Pulmonary artery endothelial cell (primary cell): Measurements from ENCODE around the gene AP2S1. TPM values are rescaled to one million over a fixed set of nuclear protein-coding genes. Genes with fewer than 3 reads are reported as not detected.
"Not testable (repeated sequence)": the region's sequence is repeated elsewhere in the genome, so short reads cannot be mapped to it uniquely, and the experiment has no call there.

Source experiments
- DNase-seq: peaks from one replicate; pipeline ENCODE4 v3.0.0-alpha.2; 2011; ENCODE audit warnings: low read depth, low spot score
- total RNA-seq: library from RNA; depleted of rRNA; stranded (reverse); fragments of >200 nt; gene quantifications from 2 replicates; pipeline ENCODE4 v1.2.3, GENCODE V29; 2014

AP2S1 gene
- total RNA-seq, 1 donor from 2014 or later = 203 TPM

DNA sequence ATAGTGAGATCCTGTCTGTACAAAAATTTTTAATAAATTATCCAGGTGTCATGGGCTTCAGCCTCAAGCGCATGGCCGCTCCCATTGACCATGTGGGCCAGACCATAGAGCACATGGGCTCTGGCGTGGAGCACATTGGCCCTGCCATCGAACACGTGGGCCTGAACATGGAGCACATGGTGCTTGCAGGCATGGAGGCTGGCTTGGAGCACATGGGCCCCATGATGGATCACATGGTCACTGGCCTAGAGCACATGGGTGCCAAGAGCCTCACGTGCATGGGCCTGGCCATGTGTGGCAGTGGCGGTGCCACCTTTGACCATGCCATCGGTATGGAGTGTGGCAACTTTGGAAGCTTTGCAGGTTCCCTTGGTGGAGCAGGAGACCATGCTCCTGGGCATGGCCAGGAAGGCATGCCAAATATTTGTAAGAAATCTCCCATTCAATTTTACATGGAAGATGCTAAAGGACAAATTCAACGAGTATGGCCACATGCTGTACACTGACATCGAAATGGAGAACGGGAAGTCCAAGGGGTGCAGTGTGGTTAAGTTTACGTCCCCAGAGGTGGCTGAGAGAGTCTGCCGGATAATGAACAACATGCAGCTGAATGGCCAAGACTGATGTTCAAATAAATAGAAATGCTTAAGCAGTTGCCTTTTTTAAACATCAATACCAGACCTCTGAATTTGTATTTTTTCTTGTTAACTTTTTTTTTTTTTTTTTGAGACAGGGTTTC is 40.9 kb downstream of the AP2S1 start:
- no peak for DNase-seq

- no peak for DNase-seq
Measured at GRCh38 chr19:46806656-46807055, 44.0 kb downstream of the AP2S1 start.

DNA sequence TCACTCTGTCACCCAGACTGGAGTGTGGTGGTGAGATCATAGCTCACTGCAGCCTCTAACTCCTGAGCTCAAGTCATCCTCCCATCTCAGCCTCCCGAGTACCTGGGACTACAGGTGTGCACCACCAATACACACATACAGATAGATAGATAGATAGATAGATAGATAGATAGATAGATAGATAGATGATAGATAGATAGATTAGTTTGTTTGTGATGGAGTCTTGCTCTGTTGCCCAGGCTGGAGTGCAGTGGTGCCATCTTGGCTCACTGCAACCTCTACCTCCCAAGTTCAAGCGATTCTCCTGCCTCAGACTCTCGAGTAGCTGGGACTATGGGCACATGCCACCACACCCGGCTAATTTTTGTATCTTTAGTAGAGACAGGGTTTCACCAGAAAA is 46.2 kb downstream of the AP2S1 start:
- DNase-seq = not testable (repeated sequence)

DNA sequence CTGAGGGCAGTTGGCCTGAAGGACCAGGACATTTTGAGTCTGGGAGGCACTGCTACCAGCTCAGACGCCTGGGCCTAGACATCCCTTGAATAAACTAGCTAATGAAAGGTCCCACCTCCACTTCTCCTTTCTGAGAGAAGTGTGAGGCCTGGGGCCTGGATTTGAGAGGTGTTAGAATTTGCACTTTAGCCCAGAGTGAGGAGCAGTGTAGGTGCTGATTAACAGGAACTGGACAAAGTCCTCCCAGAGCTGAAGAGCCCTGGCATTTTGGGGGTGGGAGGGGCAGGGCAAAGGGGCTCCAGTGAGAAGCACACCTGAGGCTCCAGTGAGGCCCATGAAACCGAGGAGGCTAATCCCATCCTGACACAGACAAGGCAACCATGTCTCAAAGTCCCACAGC is 47.1 kb downstream of the AP2S1 start:
- no peak for DNase-seq

- DNase-seq = no peak
Measured at GRCh38 chr19:46802152-46802551, 48.5 kb downstream of the AP2S1 start.

DNA sequence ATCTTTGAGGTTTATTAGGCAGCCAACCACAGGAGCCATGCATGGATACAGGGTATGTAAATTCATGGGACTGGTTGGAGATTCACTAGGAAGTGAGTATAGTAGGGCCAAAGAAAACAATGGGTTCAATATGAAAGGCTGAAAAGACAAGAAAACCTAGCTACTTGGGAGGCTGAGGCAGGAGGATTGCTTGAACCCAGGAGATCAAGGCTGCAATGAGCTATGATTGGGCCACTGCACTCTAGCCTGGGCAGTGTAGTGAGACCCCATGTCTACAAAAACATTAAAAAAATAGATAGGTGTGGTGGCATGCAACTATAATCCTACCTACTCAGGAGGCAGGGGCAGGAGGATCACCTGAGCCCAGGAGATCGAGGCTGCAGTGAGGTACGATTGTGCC is 51.9 kb downstream of the AP2S1 start:
- no peak for DNase-seq

- DNase-seq = no peak
Measured at GRCh38 chr19:46797881-46798280, 52.8 kb downstream of the AP2S1 start.

- DNase-seq = no peak
Measured at GRCh38 chr19:46791944-46792343, 58.7 kb downstream of the AP2S1 start.

DNA sequence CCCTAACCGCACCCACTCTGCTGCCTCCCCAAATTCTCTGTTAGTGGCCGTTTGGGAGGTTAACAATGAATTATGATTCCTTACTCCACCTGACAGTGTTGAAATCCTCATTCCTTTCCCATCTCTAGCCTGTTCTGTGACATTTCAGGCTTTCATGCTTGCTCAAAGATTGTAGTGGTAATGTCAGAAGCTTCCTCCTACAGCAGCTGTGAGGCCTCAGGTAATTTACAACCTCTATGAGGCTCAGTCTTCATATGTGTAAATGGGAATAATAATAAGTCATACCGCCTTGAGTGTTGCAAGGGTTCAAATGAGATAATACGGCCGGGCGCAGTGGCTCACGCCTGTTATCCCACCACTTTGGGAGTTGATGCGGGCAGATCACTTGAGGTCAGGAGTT is 61.3 kb downstream of the AP2S1 start:
- DNase-seq = no peak

GRCh38 chr19:46788968-46789338 is 61.7 kb downstream of the AP2S1 start:
- no peak for DNase-seq

DNA sequence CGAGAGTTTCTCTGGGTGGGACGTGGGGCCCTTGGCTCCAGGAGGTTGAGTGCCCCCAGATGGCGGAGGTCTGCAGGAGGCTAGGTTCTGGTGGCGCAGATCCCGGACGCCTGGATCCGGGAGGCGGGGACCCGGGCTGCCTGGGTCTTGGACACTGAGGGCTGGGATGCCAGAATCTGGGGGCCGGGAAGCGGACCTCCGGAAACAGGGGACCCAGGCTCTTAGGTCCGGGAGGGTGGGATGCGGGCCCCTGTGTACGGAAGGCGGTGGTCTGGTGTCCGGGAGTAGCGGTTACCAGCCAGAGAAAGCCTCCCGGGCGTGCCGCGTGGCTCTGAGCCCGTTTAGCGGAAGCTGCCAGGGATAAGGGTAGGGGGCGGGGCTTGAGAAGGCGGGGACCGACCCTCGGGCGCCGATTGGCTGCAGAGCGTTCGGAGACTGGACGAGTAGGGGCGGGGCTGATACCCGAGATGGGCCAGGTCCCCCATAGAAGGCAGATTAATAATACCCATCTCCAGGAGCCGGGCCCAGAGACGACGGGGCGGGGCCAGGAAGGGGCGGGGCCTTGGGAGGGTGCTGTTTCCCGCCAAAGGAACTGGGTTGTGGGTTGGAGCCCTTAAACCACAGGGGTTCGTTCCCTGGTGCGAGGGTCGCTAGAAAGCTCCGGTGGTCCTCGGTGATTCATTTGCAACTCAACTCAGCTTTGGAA is 62.2 kb downstream of the AP2S1 start, which contains the start of gene SLC1A5:
SLC1A5 (minus strand) TSS at position 333 of the 706 bp plus-strand sequence. CDS start 629 bp downstream, outside the sequence.
- DNase-seq = peak; percentile 82

Other genes starting within 250 kb of the AP2S1 start
- gene CALM3, start 249.5 kb downstream of the AP2S1 start, total RNA-seq = 175 and 224 TPM in 2 replicates
- 7.9 and 8.5 TPM in 2 replicates for gene PTGIR, start 225.8 kb downstream of the AP2S1 start, total RNA-seq
- not detected in 2 replicates for gene GNG8, start 214.6 kb downstream of the AP2S1 start, total RNA-seq
- 0.66 and 1.3 TPM in 2 replicates for gene DACT3, start 189.7 kb downstream of the AP2S1 start, total RNA-seq
- gene PRKD2, start 133.7 kb downstream of the AP2S1 start, total RNA-seq = 39.4 and 49.7 TPM in 2 replicates
- 15.4 and 21.3 TPM in 2 replicates for gene FKRP, start 104.8 kb downstream of the AP2S1 start, total RNA-seq
- 86.7 and 90.7 TPM in 2 replicates for gene STRN4, start 104.4 kb downstream of the AP2S1 start, total RNA-seq
- gene SLC1A5, start 62.3 kb downstream of the AP2S1 start, total RNA-seq = 54.9 and 105 TPM in 2 replicates
- 21.4 and 30.5 TPM in 2 replicates for gene ARHGAP35, start 10.2 kb upstream of the AP2S1 start, total RNA-seq
- gene NPAS1, start 169.0 kb upstream of the AP2S1 start, total RNA-seq = 0.20 TPM in 1 of 2 replicates, not detected in the other
- 22.6 and 33.4 TPM in 2 replicates for gene TMEM160, start 197.8 kb upstream of the AP2S1 start, total RNA-seq